T follicular helper cell (primary cell): ENCODE results near the gene GPX3.

Experiments
- DNase-seq: peaks from one replicate; pipeline ENCODE4 v3.0.0-alpha.2; 2020; ENCODE audit warnings: low read depth

The GPX3 gene

DNA sequence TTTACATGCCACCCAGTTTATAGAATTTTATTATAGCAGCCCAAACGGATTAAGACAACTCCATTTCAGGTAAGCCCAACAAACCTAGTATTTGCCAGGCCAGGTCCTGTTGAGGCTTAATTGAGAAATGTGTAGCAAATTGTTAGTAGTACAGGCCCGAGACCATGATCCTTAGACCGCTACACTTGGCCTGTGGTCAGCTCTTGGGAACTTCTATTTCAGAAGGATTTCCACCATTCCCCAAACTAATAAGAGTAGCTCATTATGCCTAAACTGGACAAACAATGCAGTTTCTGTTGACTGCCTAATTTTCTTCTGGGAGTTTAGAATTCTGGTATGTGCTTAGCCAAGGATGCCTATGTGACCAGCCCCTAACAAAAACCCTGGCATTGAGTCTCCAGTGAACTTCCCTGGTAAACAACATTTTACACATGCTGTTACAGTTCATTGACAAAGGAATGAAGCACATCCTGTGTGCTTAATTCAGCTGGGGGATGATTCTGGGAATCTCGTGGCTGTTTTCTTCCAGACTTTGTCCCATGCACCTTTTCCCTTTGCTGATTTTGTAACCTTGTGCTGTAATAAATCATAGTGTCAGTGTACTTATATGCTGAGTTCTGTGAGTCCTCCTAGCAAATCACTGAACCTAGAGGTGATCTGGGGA, 5.6 kb upstream of the GPX3 start:
- no peak for DNase-seq

DNA sequence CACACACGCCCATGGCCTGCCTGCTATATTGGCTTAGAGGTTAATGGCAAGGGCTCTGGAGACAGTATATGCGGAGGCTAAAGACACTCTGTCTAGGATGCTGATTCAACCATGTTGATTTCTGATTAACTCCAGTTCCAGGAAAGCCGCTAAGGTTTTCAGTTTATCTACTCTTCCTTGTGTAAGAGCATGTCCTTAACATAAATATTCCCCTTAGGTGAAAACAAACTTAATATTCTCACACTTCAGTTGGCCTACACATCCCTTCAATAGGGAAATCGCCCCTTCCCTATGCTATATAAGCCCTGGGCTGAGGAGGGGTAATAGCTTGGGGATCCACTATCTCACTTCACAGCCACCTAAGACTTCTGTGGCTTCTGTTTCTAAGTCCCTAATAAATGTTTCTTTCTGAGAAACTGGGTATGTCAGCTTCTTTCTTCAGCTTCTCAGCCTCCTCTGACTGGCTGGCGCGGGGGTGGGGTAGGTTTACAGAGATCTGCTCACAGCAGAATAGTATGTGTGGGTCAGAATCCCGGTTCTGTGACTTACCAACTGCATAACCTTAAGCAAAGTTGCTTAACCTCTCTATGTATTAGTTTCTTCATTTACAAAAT, 4.3 kb upstream of the GPX3 start:
- DNase-seq = no peak

DNA sequence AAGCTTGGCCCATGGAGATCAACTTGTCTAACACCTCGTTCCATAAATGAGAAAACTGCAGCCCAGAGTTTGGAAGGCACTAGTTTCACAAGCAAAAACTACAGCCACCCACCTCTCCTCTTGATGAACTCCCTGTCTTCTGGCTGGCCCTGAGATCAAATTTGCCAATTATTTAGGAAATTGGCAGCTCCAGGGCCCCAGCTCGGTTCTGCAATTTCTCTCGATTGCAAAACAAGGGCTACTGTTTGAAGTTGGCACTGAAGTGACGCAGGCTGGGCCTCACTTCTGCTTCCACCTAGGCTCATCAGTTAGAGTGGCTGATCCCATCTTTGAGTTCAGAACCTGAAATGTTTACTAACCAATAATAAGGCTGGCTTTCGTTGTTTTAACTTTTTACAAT, 3.7 kb upstream of the GPX3 start:
- DNase-seq = no peak

DNA sequence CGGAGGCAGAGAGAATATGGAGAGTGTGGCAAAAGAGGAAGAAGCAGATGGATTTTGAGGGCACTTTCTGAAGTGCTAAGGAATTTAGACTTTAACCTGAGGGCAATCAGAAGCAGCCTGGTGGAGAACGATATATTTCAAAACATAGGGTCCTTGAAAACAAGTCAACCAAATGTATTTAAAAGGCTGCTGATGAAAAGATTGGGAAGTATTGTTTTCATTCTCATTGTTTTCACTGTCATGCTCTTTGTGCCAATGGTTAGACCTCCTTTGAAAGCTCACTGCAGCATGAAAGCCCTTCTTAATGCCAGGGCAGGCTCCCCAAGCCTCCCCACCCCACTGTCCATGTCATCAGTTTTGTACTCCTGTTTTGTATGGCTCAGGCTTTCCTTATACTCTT, 2.5 kb upstream of the GPX3 start:
- DNase-seq = no peak

DNA sequence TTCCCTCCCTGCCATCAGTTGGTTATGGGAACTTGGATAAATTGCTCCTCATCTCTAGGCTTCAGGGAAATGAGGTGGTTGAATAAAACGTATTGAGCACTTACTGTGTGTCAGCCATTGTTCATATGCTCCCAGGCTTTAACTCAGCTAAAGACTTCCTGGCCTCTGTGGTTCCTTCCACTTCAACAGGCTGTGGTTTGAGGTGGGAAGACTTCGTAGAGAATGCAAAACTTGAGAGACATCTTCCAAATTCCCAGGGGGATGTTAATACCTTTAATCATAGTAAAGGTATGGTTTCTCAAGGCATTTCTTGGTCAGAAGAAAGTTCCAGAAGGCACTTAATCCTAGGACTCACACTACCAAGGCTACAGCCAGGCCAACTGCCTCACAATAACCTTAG, 1.5 kb upstream of the GPX3 start:
- DNase-seq = no peak

DNA sequence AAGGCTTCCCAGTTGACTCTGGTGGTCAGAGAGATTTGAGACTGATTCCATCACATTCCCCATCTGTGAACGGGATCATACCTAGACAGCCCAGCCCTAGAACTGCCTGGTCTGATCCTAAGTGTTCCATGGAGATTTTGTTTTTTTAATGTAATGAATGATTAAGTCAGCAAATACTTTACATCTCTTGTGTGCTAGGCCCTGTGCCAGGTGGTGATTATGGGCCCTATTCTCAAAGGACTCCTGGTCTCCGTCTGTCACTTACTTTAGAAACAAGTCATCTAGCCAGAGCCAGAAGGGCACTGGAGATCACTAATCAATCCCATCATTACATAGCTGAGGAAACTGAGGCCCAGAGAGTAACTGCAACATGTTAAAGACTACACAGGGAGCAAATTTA, 1.1 kb upstream of the GPX3 start:
- no peak for DNase-seq

DNA sequence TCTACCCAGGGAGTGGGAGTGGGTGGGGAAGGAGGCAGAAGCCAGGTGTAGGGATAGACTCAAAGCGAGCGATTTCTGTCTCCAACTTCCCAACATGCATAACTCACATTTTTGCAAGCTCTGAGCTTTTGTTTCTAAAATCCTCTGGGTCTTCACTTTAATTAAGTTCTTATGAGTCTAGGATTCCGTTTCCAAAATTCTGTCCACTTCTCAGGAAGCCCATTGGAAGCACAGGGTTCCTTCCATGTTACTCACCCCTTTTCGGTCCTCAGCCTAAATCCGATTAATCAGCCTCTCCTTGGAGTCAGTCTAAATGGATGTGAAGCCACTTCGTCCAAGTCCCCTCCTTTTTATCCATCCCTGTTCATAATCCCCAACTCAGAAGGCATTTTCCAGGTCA, 1.4 kb downstream of the GPX3 start:
- DNase-seq = no peak

DNA sequence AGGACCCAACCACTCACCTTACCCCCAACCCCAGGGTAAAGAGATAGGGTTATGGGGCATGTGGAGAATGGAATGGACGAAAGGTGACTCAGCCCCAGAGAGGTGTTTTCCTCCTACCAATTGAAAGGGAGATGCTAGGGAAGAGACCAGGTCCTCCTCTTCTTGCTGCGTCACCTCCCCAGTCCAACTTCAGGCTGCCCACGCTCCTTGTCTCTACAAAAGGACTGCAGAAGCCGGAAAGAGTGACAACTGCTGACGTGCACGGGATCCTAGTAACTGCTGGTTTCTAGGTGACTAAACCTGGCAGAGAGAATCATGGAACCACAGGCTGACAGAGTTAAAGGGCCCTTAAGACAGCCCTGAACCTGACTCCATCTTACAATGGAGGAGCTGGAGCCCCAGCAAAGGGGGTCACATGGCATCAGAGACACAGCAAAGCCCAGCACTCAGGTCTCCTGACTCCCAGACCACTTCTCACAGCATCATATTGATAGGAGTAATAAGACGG, 2.2 kb downstream of the GPX3 start:
- DNase-seq = no peak

DNA sequence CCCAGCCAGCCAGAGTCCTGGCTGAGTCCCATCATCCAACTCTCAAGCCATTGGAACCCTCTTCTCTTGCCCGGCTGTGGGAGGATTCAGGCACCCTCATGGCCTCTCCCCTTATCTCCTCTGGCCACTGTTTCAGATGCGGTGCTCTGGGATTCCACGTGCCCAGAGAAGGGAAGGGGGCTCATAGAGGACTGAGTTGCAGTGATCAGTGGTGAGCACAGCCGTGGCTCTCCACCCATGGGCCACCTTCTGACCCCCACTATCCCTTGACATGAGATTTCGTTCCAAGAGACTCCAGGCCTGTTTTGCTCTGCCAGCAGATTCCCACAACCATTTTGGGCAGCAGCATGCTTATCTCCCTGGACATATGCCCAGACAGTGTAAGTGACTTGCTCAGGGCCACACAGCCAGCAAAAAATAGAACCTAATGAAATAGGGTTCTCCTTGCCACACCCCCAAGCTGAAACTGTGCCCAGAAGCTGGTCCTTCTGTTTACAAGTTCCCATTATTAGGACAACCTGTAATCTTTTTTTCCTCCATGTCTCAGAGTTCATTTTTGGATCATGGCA, 2.7 kb downstream of the GPX3 start:
- no peak for DNase-seq

DNA sequence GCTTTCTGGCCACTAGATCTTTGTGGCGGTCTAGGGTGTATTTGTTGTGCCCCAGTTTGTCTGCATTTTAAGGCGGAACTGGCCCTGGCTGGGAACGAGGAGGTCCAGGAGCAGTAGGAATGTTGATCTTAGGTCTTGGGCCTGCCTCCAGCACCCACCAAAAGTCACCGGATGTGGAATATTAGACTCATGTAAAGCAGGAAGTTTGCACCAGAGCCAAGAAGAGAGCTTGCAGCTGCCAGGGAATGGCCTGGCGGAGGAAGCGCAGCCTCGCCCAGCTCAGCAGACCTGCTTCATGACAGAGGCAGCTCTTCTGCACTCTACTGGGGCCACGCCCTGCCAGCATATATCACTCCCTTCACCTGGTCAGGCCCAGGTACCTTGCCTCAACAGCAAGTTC, 3.3 kb downstream of the GPX3 start:
- no peak for DNase-seq

DNA sequence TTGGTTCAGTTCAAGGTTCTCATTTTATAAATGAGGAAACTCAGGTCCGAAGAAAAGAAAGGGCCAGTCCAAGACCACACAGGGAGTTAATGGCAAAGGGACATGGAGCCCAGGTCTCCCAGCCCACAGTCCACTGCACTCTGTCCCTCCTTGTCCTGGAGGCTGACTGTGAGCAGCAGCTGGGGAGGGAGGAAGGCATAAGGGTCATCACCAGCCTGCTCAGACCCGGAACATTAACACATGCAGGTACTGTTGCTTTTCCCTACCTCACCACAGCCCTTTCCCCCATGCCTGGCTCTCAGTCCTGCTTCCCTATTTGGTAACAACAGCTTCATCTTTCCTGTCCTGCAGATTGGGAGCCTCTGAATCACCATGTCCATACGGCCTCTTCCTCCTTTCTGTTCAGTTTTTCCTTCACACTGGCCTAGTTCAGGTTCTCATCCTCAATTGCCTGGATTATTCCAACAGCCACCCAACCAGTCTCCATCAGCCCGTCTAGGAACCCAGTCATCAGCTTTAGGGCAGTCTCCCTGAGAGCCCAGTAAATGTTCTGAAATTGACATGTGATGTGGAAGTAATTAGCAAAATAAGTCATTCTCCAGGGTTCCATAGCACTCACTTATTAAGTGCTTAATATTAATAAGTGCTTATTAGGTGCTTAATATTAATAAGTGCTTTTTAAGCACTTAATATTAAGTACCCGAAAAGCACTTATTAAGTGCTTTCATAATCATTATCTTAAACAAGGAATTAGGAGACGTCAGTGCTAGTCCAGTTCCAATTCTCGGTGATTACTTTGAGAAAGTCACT, 4.3 kb downstream of the GPX3 start:
- DNase-seq = no peak

DNA sequence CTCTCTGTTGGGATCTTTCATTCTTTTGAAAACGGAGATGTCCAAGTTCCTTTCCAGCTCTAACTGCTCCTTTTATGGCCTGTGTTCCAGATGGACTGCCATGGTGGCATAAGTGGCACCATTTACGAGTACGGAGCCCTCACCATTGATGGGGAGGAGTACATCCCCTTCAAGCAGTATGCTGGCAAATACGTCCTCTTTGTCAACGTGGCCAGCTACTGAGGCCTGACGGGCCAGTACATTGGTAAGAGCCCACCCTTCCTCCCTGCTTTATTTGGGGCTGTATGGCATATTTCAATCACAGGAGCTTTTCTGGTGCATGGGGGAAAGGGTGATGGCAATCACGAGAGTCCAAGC, 4.8 kb downstream of the GPX3 start:
- DNase-seq = no peak

DNA sequence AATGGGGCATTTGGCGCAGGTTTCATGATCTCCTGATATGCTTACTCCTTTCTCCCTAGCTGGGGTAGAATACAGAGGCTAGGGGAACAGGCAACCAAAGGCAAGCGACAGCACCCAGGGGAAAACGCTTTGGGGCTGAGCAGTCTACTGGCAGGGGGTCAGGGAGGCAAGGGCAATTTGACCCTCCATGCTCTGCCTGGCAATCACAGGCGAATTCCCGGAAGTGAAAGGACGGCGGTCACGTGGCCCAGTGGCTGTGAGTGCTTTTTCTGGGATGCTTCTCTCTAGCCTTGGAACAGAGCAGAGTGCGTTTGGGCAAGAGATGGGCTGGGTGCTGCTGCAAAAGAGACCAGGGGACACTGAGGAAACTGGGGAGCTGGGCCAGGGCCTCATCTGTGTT, 5.7 kb downstream of the GPX3 start:
- no peak for DNase-seq

DNA sequence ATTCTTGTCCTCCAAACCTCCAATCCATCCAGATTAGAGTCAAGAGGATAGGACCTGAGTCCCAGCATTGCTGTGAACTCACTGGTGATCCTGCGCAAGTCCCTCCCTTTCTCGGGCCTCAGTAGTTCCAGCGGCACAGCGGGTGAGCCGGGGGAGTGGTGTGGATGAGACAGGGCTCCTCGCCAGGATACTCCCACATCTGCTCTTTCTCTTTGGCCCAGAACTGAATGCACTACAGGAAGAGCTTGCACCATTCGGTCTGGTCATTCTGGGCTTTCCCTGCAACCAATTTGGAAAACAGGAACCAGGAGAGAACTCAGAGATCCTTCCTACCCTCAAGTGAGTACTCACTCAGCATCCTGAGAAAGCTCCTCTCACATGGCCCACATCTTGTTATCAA, 6.3 kb downstream of the GPX3 start:
- DNase-seq = no peak

DNA sequence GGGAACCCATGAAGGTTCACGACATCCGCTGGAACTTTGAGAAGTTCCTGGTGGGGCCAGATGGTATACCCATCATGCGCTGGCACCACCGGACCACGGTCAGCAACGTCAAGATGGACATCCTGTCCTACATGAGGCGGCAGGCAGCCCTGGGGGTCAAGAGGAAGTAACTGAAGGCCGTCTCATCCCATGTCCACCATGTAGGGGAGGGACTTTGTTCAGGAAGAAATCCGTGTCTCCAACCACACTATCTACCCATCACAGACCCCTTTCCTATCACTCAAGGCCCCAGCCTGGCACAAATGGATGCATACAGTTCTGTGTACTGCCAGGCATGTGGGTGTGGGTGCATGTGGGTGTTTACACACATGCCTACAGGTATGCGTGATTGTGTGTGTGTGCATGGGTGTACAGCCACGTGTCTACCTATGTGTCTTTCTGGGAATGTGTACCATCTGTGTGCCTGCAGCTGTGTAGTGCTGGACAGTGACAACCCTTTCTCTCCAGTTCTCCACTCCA, 7.6 kb downstream of the GPX3 start:
- DNase-seq = no peak

DNA sequence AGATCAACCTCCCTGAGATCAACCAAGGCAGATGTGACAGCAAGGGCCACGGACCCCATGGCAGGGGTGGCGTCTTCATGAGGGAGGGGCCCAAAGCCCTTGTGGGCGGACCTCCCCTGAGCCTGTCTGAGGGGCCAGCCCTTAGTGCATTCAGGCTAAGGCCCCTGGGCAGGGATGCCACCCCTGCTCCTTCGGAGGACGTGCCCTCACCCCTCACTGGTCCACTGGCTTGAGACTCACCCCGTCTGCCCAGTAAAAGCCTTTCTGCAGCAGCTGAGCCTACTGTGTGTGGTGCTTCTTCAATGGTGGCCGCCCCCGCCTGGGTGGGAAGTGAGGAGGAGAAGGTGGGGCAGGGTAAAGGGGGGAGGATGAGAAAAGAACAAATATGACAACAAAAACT, 8.3 kb downstream of the GPX3 start:
- DNase-seq = no peak

DNA sequence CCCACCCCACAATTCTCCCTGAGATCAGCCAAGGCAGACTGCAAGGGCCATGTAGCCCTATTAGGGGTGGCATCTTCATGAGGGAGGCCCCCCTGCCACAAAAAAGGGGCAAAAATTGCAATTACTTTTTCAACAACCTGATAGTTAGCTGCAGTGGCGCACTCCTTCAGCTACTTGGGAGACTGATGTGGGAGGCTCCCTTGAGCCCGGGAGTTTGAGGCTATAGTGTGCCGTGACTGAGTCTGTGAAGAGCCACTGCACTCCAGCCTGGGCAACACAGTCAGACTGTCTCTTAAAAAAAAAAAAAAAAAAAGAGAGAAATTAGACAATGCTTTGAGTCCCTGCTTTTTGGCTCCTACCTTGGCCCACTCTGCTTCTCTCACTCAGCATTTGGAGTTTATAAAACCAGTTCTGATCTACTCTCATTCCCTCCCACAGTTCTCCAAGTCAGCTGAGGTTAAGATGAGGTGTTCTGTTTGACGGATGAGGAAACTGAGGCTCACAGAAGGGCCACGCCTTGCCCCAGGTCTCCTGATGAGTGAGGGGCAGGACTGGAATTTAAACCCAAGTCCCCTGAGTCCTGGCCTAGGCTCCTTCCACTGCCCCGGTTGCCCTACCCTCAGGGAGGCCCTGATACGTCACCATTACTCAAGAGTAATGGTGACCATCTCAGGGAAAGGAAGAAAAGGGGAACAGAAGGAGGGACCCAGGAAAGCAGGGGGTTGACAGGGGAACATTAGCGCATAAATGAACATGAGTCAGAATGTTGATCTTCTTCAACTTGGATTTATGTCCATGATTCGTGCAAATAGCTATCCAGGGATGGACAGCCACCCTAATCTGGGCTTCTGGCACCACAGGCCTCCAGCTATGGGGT, 9.0 kb downstream of the GPX3 start:
- no peak for DNase-seq

DNA sequence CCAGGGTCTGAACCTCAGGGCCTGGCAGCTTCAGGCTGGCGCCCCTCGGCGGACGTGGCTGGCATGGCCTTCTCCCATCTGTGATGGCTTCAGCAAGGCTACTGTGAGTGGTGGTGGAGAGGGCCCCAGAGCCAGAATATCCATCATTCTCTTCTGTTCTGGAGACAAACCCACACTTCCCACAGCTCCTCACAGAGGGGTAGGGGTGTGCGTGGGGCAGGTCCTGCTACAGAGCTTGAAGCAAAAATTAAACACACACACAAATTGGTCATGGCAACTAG, 9.6 kb downstream of the GPX3 start:
- no peak for DNase-seq

DNA sequence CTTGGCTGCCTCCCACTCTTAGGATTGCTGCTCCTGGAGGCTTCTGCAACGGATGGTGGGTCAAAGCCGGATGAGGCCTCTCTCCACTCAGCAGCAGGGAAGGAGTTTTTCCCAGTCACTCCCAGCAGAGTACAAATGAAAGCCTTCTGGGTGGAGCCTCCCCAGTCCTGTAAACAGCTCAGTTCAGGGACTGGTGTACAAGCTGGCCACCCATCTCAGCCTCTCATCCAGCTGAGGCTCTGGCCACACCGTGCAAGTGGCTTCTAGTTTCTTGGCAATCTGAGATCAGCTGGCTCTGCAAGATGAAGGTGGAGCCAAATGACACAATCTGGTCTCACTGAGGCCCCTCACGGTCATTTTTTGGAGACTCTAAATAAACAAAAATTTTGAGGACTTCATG, 10.0 kb downstream of the GPX3 start:
- no peak for DNase-seq

DNA sequence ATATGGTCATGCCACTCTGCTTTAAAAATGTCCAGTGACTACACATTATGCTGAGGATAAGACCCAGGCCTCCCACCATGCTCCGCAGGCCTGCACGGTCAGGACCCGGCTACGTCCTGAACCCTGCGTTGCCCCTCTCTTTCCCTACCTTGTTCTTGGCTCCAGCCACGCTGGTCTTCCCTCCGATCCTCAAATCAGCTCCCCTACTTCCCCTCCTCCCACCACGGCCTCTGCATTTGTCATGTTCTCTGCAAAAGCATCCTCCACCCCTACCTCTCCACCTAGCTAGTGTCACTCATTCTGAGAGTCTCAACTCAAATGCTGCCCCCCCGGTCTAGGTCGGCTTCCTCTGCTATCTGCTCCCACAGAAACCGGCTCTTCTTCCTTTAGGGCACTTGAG, 11.2 kb downstream of the GPX3 start:
- no peak for DNase-seq

DNA sequence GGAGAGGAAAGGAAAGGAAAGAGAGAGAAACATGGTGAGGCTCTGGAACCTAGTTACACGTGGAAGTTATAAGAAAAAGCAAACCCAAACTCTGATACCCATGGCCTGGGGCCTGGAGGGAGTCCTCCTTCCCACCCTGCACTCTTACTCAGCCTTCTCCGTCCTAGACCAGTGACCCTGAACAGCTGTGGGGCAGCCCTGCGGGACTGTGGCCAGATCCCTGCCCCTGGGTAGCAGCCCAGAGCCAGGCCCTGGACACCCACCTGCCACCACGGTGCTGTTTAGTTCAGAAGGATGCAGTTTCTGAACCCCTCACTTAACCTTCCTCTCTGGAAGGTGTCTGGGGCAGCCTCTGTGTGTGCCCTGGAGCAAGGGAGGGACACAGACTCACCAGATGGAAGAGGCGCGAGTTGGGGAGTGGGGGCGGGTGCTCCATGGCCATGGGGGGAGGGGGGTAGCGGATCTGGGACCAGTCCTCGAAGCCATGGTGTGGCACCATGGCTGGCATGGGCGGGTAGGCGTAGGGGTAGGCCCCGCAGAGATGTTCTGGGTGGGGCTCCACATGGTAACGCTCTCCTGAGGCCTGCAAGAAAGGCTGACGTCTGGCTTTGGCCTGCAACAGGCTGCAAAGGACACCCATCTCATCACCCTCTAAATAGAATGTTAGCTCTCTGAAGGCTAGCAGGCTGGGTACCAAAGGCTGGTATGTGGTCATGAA, 13.0 kb downstream of the GPX3 start:
- DNase-seq = no peak
